GM23338 (cell line): ENCODE measurements around the gene SNAPC1.

ENCODE experiments used
- CREB1 ChIP-seq: fragments of 250-450 bp; sonication (Bioruptor Pico); IDR thresholded peaks from 2 replicates; pipeline ENCODE4 v1.5.0; 2020; ENCODE audit warnings: low read depth, mild to moderate bottlenecking, moderate library complexity
- EZH2 ChIP-seq: fragments of 200-600 bp; sonication (generic); IDR thresholded peaks from one replicate; pipeline ENCODE4 v1.8.0; 2017; ENCODE audit warnings: antibody characterized with exemption, mild to moderate bottlenecking, low read depth; ENCODE audit not compliant: unreplicated experiment
- EZH2phosphoT487 ChIP-seq: fragments of 200-600 bp; sonication (generic); IDR thresholded peaks from one replicate; pipeline ENCODE4 v1.8.1; 2018; ENCODE audit warnings: antibody characterized with exemption; ENCODE audit not compliant: unreplicated experiment
- JUNB ChIP-seq: IDR thresholded peaks from one replicate; pipeline ENCODE4 v1.6.1; 2016; ENCODE audit warnings: antibody characterized with exemption; ENCODE audit not compliant: unreplicated experiment
- NANOG ChIP-seq: IDR thresholded peaks from 2 replicates; pipeline ENCODE4 v1.6.1; 2016; ENCODE audit warnings: antibody characterized with exemption, borderline replicate concordance
- POLR2AphosphoS5 ChIP-seq: IDR thresholded peaks from 2 replicates; pipeline ENCODE4 v1.6.1; 2016; ENCODE audit warnings: antibody characterized with exemption, low read depth
- STAT1 ChIP-seq: IDR thresholded peaks from one replicate; pipeline ENCODE4 v1.6.1; 2016; ENCODE audit warnings: antibody characterized with exemption; ENCODE audit not compliant: unreplicated experiment
- ZNF114 ChIP-seq: fragments of 250-450 bp; sonication (Bioruptor Pico); IDR thresholded peaks from 2 replicates; pipeline ENCODE4 v1.5.0; 2020; ENCODE audit warnings: mild to moderate bottlenecking, moderate library complexity
- TF ChIP-seq, protein P1 (sequence below), 2 experiments: fragments of 200-600 bp in 1 of 2; sonication (generic) in 1 of 2; conservative IDR thresholded peaks; 2 replicates each; pipeline versions ENCODE4 v1.5.1 to v1.6.1; 2016 to 2017; ENCODE audit warnings: antibody characterized with exemption in 2 of 2, low read depth in 2 of 2, mild to moderate bottlenecking in 2 of 2, moderate library complexity in 1 of 2
- TF ChIP-seq, protein P2 (sequence below): IDR thresholded peaks from one replicate; pipeline ENCODE4 v1.6.1; 2018; ENCODE audit warnings: antibody characterized with exemption; ENCODE audit not compliant: unreplicated experiment
- TF ChIP-seq, protein P3 (sequence below): IDR thresholded peaks from 2 replicates; pipeline ENCODE4 v1.6.1; 2016; ENCODE audit warnings: antibody characterized with exemption
- TF ChIP-seq, protein P4 (sequence below): fragments of 250-450 bp; sonication (Bioruptor Pico); IDR thresholded peaks from 2 replicates; pipeline ENCODE4 v1.5.0; 2020; ENCODE audit warnings: mild to moderate bottlenecking, moderate library complexity

DNA sequence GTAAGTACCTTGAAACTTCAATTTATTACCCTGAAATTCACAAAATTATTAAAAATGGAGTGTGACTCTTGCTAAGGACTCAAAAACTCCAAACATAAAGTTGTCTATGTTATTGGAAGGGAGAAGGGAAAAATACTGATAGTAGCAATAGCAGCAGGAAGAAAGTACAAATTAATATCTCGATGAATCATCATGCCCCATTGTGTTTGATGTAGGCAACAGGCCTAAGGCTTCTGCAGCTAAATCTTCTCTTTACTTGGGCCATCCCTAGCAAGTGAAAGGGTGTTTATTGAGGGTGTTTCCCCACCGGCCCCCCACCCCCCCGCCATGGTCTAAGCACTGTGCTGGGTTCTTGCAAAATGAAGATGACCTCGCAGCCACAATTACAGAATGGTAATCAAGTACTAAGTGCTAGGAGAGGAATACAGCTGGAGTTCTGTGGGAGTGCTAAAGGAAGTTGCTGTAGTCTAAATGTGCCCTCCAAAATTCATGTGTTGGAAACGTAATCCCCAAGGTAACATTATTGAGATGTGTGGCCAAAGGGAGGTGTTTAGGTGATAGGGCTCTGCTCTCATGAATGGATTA is 76.5 kb downstream of the SNAPC1 start:
- TF ChIP-seq, protein P1, sequence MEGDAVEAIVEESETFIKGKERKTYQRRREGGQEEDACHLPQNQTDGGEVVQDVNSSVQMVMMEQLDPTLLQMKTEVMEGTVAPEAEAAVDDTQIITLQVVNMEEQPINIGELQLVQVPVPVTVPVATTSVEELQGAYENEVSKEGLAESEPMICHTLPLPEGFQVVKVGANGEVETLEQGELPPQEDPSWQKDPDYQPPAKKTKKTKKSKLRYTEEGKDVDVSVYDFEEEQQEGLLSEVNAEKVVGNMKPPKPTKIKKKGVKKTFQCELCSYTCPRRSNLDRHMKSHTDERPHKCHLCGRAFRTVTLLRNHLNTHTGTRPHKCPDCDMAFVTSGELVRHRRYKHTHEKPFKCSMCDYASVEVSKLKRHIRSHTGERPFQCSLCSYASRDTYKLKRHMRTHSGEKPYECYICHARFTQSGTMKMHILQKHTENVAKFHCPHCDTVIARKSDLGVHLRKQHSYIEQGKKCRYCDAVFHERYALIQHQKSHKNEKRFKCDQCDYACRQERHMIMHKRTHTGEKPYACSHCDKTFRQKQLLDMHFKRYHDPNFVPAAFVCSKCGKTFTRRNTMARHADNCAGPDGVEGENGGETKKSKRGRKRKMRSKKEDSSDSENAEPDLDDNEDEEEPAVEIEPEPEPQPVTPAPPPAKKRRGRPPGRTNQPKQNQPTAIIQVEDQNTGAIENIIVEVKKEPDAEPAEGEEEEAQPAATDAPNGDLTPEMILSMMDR (conservative IDR thresholded peaks at IDR 0.05; ENCODE audit: low read depth in 2 of 2), result no peak
- no peak for TF ChIP-seq EZH2
- no peak for TF ChIP-seq POLR2AphosphoS5
- TF ChIP-seq, protein P2, sequence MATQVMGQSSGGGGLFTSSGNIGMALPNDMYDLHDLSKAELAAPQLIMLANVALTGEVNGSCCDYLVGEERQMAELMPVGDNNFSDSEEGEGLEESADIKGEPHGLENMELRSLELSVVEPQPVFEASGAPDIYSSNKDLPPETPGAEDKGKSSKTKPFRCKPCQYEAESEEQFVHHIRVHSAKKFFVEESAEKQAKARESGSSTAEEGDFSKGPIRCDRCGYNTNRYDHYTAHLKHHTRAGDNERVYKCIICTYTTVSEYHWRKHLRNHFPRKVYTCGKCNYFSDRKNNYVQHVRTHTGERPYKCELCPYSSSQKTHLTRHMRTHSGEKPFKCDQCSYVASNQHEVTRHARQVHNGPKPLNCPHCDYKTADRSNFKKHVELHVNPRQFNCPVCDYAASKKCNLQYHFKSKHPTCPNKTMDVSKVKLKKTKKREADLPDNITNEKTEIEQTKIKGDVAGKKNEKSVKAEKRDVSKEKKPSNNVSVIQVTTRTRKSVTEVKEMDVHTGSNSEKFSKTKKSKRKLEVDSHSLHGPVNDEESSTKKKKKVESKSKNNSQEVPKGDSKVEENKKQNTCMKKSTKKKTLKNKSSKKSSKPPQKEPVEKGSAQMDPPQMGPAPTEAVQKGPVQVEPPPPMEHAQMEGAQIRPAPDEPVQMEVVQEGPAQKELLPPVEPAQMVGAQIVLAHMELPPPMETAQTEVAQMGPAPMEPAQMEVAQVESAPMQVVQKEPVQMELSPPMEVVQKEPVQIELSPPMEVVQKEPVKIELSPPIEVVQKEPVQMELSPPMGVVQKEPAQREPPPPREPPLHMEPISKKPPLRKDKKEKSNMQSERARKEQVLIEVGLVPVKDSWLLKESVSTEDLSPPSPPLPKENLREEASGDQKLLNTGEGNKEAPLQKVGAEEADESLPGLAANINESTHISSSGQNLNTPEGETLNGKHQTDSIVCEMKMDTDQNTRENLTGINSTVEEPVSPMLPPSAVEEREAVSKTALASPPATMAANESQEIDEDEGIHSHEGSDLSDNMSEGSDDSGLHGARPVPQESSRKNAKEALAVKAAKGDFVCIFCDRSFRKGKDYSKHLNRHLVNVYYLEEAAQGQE, result no peak
- TF ChIP-seq CREB1 (CRISPR knock-in tag), result no peak
- TF ChIP-seq, protein P3, sequence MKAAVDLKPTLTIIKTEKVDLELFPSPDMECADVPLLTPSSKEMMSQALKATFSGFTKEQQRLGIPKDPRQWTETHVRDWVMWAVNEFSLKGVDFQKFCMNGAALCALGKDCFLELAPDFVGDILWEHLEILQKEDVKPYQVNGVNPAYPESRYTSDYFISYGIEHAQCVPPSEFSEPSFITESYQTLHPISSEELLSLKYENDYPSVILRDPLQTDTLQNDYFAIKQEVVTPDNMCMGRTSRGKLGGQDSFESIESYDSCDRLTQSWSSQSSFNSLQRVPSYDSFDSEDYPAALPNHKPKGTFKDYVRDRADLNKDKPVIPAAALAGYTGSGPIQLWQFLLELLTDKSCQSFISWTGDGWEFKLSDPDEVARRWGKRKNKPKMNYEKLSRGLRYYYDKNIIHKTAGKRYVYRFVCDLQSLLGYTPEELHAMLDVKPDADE, result no peak
- no peak for TF ChIP-seq NANOG
- TF ChIP-seq, protein P4, sequence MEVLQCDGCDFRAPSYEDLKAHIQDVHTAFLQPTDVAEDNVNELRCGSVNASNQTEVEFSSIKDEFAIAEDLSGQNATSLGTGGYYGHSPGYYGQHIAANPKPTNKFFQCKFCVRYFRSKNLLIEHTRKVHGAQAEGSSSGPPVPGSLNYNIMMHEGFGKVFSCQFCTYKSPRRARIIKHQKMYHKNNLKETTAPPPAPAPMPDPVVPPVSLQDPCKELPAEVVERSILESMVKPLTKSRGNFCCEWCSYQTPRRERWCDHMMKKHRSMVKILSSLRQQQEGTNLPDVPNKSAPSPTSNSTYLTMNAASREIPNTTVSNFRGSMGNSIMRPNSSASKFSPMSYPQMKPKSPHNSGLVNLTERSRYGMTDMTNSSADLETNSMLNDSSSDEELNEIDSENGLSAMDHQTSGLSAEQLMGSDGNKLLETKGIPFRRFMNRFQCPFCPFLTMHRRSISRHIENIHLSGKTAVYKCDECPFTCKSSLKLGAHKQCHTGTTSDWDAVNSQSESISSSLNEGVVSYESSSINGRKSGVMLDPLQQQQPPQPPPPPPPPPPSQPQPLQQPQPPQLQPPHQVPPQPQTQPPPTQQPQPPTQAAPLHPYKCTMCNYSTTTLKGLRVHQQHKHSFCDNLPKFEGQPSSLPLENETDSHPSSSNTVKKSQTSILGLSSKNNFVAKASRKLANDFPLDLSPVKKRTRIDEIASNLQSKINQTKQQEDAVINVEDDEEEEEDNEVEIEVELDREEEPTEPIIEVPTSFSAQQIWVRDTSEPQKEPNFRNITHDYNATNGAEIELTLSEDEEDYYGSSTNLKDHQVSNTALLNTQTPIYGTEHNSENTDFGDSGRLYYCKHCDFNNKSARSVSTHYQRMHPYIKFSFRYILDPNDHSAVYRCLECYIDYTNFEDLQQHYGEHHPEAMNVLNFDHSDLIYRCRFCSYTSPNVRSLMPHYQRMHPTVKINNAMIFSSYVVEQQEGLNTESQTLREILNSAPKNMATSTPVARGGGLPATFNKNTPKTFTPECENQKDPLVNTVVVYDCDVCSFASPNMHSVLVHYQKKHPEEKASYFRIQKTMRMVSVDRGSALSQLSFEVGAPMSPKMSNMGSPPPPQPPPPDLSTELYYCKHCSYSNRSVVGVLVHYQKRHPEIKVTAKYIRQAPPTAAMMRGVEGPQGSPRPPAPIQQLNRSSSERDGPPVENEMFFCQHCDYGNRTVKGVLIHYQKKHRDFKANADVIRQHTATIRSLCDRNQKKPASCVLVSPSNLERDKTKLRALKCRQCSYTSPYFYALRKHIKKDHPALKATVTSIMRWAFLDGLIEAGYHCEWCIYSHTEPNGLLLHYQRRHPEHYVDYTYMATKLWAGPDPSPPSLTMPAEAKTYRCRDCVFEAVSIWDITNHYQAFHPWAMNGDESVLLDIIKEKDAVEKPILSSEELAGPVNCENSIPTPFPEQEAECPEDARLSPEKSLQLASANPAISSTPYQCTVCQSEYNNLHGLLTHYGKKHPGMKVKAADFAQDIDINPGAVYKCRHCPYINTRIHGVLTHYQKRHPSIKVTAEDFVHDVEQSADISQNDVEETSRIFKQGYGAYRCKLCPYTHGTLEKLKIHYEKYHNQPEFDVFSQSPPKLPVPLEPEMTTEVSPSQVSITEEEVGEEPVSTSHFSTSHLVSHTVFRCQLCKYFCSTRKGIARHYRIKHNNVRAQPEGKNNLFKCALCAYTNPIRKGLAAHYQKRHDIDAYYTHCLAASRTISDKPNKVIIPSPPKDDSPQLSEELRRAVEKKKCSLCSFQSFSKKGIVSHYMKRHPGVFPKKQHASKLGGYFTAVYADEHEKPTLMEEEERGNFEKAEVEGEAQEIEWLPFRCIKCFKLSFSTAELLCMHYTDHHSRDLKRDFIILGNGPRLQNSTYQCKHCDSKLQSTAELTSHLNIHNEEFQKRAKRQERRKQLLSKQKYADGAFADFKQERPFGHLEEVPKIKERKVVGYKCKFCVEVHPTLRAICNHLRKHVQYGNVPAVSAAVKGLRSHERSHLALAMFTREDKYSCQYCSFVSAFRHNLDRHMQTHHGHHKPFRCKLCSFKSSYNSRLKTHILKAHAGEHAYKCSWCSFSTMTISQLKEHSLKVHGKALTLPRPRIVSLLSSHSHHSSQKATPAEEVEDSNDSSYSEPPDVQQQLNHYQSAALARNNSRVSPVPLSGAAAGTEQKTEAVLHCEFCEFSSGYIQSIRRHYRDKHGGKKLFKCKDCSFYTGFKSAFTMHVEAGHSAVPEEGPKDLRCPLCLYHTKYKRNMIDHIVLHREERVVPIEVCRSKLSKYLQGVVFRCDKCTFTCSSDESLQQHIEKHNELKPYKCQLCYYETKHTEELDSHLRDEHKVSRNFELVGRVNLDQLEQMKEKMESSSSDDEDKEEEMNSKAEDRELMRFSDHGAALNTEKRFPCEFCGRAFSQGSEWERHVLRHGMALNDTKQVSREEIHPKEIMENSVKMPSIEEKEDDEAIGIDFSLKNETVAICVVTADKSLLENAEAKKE (CRISPR knock-in tag), result no peak
- TF ChIP-seq EZH2phosphoT487, result no peak
- no peak for TF ChIP-seq JUNB
- TF ChIP-seq STAT1, result no peak
- no peak for TF ChIP-seq ZNF114 (CRISPR knock-in tag)
